DMS53 treated with DMSO at 0.1 percent for 48 hours (cell line): ENCODE data around the gene GPR139.

Experiments used
- DNase-seq: peaks from one replicate; lab custom pipeline; 2025; ENCODE audit not compliant: unreplicated experiment; lab: John Stamatoyannopoulos, UW

Gene GPR139

GRCh38 chr16:20073203-20074098 is at the start of gene GPR139:
GPR139 (minus strand) TSS chr16:20073890; CDS start chr16:20073616, 274 bp downstream.
- DNase-seq = no peak

GRCh38 chr16:20122011-20122410 is 48.3 kb upstream of the GPR139 start:
- DNase-seq = no peak

GRCh38 chr16:20114356-20114755 is 40.7 kb upstream of the GPR139 start:
- DNase-seq = no peak

GRCh38 chr16:20111143-20111542 is 37.5 kb upstream of the GPR139 start:
- DNase-seq = no peak

- no peak for DNase-seq
Observed at GRCh38 chr16:20107083-20107482, 33.4 kb upstream of the GPR139 start.

- no peak for DNase-seq
Observed at GRCh38 chr16:20104563-20105183, 31.0 kb upstream of the GPR139 start.

- DNase-seq = no peak
Observed at GRCh38 chr16:20102521-20102920, 28.8 kb upstream of the GPR139 start.

- DNase-seq = no peak
Observed at GRCh38 chr16:20102021-20102420, 28.3 kb upstream of the GPR139 start.

- DNase-seq = no peak
Observed at GRCh38 chr16:20099375-20099774, 25.7 kb upstream of the GPR139 start.

GRCh38 chr16:20094157-20094556 is 20.5 kb upstream of the GPR139 start:
- DNase-seq = no peak

- no peak for DNase-seq
Observed at GRCh38 chr16:20089246-20089965, 15.7 kb upstream of the GPR139 start.

GRCh38 chr16:20084624-20085226 is 11.0 kb upstream of the GPR139 start:
- DNase-seq = no peak

- DNase-seq = no peak
Observed at GRCh38 chr16:20079106-20079505, 5.4 kb upstream of the GPR139 start.

- no peak for DNase-seq
Observed at GRCh38 chr16:20075243-20075642, 1.6 kb upstream of the GPR139 start.

GRCh38 chr16:20074099-20074991 is 655 bp upstream of the GPR139 start:
- no peak for DNase-seq

- DNase-seq = no peak
Observed at GRCh38 chr16:20072874-20073202, 852 bp downstream of the GPR139 start.

GRCh38 chr16:20072146-20072873 is 1.4 kb downstream of the GPR139 start:
- no peak for DNase-seq

- DNase-seq = no peak
Observed at GRCh38 chr16:20064931-20065330, 8.8 kb downstream of the GPR139 start.

GRCh38 chr16:20064520-20064919 is 9.2 kb downstream of the GPR139 start:
- DNase-seq = no peak

- DNase-seq = no peak
Observed at GRCh38 chr16:20061132-20061531, 12.6 kb downstream of the GPR139 start.
